HG03460 (cell line): Measurements from ENCODE around the gene SYAP1.
A peak's percentile ranks its signal among the peaks of the same experiment; 100 is the strongest.
"Not testable (repeated sequence)": the region's sequence is repeated elsewhere in the genome, so short reads cannot be mapped to it uniquely, and the experiment has no call there.

Experiments
- ATAC-seq: cut with Tn5 transposase; IDR thresholded peaks from one replicate; pipeline ENCODE4 v1.9.1; 2021; ENCODE audit not compliant: unreplicated experiment

SYAP1 gene

DNA sequence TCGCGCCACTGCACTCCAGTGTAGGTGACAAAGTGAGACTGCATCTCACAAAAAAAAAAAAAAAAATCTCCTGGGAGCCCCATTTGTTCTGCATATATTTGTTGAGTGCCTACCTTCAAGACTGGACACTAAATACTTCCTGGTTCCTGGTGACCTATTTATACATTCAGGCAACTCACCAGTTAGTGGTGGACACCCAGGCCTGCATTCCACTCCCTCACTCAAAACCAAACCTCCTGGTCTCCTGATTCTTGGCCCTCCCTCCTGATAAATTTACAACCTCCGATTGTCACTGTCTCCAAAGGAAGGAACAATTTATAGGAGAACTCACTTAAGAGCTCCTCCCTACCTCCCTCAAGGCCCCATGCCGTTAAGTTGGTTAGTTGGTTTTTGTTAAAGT, 3.1 kb downstream of the SYAP1 start:
- no peak for ATAC-seq

DNA sequence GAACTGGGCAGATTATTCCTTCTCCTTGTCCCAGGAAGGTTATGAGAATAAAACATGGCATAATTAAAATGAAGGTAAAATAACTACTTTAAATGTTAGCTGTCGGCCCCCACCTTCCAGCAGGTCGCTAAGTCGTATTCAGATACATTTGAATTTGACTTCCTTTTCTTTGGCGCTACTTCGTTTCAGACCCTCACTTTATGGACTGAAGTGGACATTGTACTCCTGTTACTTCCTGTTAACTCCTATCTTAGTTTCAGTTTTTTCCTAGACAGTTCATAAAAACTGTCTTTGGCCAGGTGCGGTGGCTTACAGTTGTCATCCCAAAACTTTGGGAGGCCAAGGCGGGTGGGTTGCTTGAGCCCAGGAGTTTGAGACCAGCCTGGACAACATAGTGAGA, 5.7 kb downstream of the SYAP1 start:
- no peak for ATAC-seq

DNA sequence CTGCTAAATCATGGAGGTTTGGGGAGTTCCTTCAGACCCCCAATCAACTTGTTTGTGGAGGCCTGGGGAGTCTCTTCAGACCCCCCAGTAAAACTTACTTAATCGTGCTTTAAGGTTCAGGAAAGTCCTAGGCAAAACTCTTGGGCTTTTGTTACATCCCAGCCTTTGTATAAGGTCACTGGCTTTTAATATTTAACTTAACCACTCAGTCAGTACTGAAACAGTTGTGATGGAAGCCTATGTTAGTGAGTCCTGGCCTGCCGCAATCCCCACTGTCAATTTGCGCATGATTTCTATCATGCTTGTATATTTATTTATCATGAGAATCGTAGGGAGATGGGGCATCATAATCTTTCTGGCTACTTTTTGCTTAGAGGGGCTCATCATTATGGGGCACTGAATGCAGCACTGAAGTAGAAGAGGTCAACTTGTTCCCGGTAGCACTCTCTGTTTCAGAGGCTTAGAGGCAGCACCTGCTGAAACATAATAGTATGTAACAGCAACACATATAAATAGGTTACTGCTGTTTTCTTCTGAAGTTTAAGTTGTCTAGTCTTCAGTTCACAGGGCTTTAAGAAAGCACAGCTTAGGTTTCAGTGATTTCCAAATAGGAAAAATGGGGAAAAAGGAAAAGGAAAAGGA, 7.1 kb downstream of the SYAP1 start:
- peak; percentile 77 for ATAC-seq

DNA sequence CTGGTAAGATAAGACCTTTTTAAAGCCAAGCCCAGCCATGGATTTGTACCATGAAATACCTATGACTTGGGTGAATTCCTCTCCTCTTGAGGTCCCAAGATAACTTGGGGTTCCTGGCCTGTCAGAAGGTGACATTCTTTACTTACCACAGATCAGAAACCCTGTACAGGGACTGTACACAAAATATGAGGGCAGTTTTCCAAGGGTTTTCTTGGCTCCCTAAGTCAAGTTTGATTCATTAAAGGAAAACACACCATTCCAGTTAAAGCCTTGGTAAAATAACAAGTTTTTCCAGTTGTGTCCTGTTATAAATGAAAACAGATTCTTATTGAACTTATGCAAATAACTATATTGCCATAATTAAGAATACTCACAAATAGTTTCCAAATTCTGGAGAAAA, 8.2 kb downstream of the SYAP1 start:
- no peak for ATAC-seq

DNA sequence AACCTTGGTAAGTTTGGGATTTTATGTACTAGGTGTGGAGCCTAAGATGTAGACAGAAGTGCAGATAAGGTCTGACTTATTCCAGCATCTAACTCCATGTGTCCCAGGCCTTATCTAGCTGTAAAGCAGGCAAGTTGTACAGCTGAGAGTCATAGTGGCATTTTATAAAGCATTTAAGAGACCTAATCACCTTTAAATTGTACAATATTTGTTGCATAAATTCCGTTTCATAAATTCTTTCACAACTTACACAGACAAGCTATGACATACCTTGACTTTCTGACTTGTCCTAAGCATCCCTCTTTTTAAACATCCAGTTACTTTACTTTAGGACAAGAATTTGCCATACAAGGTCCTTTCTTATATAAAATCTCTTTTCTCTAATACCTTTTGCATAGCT, 11.0 kb downstream of the SYAP1 start:
- ATAC-seq, result no peak

DNA sequence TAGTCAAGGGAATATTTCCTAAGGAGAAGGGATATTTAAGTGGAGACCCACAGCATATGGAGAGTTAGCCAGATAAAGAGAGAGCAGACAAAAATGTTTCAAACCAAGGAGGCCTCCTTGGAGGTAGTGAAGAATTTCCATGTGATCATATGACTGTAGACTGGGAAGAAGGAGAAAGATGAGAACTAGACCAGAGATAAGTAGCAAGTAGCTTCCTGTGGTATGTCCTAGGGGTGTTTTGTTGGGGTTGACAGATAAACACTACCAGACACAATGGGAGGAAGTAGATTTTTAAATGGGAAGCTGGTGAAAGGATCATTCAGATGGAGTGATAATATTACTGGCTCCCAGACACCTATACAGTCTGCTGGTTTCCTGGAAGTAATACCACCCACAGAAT, 13.6 kb downstream of the SYAP1 start:
- ATAC-seq, result no peak

DNA sequence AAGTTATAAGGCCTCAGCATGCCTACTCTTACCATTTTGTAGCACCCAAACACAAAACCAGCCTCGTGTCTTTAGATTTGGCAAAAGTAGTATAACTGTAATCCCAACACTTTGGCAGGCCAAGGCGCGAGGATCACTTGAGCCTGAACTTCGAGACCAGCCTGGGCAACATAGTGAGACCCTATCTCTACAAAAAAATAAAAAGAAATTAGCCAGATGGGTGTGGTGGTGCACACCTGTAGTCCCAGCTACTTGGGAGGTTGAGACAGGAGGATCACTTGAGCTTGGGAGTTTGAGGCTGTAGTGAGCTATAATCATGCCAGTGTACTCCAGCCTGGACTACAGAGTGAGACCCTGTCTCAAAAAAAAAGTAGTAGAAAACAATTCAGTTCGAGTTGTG, 17.6 kb downstream of the SYAP1 start:
- no peak for ATAC-seq

DNA sequence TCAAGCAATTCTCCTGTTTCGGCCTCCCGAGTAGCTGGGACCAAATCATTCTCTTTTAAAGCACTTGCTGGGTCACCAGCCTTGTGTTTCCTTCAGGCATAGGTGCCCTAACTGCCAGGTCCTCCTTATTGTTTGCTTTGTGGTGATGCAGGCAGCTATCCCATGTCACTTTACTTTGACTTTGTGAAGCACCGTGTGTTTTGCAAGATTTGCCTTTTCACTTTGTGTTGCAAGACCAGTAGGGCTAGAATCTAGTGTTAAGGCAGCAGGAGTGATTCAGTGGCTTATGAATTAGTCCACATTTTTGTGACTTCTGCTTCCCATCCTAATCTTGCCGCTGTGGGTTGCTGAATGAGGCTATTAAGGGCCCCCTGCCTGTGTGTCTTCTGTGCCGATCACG, 20.2 kb downstream of the SYAP1 start:
- no peak for ATAC-seq

DNA sequence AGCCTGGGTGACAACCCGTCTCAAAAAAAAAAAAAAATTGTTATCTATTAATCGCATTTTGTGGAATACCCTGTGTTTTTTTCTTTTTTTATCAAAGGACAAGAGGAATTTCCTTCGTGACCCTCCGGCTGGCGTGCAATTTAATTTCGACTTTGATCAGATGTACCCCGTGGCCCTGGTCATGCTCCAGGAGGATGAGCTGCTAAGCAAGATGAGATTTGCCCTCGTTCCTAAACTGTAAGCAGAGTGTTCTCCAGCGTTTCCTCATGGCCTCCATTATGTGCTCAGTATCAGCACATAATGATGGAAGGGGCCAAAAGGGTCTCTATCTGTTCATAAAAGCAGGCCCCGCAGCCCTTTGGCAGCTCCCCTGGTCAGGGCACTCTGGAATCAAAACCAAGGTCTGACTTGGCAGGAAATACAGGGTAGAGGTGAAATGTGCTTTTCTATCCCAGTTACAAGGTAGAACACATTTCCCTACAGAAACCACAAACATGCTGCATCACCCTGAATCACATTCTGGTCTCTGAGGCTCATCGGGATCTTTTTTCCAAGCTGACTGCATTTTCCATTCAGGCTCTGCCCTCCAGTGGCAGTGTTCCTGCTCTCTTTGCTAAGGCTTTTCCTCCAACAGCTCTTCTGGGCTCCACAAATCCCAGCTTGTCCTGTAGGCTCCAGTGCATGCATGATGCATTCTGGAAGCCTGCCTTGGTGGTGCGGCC, 24.4 kb downstream of the SYAP1 start:
- no peak for ATAC-seq

DNA sequence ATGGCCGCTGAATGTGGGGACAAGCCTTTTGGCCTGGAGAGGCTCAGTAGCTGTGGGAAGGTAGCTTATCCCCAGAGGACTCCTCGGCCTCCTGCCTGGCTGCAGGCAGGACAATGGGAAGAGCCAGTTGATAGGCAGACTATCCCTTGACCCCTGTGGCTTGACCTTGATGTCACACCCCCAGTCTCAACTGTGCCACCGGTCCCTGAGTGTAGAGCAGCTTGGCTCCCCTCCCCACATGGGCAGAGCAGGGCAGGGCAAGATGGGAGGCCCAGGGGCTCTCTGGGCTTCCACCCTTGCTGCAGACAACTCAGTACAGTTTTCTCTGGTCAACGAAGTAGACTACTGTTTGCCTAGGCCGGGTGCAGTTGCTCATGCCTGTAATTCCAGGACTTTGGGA, 25.7 kb downstream of the SYAP1 start:
- ATAC-seq, result no peak

DNA sequence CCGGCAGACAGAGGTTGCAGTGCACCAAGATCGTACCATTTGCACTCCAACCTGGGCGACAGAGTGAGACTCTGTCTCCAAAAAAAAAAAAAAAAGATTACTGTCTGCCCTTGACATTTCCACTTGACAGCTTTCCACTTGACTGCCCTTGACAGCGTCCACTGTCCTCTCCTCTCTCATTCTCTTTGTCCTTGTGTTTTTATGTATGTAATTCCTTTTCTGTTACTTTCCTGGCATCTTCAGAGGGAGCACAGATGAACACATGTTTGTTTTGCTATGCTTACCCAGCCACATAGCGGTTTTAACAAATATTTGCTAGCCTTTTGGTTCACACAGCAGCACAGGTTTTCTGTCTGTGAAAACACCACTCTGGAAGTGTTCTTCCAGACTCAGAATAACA, 26.2 kb downstream of the SYAP1 start:
- ATAC-seq, result no peak

DNA sequence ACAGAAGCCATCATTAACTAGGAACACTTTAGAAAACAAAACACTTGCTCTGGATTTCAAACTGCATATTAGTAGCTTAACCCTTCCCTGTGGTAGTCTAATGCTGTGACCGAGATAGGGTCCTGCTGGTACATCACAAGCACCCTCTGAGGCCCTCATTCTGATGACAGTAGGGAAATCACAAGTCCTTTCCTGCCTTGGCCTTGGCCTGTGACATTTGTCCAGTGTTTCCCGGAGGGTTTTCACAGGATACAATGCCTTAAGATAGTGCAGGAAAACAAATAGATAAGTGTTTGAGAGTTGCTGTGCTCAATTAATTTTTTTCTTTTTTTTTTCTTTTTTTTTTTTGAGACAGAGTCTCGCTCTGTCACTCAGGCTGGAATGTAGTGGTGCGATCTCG, 29.0 kb downstream of the SYAP1 start:
- no peak for ATAC-seq

DNA sequence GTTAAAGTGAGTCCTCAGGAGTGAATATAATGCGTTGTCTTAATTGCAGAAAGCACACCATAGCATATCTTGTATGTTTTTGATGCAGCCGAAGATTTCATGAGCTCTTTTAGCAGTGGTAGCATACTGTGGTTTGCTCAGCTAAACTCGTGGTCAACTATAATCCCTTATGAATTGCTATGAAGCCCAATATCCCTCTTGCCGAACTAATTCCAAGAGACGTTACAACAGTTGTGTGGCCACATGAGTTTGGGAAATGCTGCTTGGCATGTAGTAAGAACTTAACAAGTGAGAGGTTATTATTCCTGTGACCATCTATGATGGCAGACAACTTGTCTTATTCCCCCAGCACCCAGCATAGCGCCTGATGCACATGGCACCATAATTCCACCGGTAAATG, 30.7 kb downstream of the SYAP1 start:
- ATAC-seq, result no peak

DNA sequence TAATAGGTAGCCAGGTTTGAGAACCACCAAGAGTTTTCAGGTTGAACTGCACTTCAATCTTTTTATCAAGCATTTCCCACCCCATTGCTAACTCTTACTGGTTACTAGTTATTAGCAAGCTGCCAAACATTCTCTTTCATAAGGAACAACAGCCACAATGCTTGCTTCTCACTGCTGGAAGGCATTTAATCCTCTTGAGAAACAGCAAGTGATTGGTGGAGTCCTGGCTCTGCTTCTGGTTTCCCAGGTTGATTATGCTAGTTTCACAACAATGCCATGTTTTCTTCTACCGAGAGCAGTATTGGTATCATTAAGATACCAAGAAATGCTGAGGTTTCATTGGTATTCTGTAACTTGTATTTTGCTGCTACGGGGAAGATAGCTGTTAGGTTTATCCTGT, 34.6 kb downstream of the SYAP1 start:
- no peak for ATAC-seq

DNA sequence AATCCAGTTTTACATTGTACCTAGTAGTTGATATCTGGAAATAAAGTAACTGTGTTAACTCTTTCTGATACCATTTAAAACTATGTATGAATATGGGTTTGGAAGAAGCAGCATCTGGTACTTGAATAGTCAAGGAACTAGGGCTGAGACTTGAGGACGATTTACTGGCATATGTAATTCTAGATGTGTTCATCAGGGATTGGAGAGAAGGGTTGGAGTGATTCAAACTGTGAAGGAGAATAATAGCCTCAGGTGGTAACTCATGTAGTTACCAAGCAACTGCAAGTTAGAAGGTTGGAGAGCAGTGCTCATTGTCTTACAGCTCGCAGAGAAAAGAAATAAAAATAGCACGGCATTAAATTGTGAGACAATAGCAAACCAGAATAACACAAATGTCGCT, 37.3 kb downstream of the SYAP1 start:
- no peak for ATAC-seq

DNA sequence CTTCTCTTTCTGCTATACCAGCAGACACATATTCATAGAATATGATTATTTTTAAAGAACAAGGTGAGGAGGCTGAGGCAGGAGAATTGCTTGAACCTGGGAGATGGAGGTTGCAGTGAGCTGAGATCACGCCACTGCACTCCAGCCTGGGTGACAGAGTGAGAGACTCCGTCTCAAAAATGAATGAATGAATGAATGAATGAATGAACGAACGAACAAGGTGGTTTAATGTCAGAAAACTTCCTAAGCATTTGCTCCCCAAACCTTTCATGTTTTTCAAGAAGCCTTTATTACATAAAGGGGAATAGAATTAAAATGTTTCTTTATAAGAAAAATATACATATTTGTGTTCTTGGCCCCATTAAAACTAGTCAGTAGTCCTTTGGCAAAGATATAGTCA, 42.1 kb downstream of the SYAP1 start:
- ATAC-seq, result not testable (repeated sequence)

DNA sequence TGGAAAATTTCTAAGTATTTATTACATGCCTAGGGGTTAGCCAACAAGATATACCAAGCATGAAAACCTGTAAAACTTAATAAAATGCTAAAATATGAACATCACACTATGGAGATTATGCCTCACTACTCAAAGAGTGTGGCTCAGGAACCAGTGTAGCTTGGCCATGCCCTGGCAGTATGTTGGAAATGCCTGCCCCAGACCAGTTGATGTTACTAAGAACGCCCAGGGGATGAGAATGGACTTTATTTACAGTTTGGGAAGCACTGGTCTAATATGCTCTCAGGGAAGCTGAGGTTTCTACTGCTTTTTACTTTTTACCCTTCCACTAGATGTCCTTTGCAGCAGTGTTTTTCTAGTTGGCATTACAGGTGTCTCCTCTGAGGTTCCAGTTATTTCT, 43.2 kb downstream of the SYAP1 start:
- ATAC-seq, result no peak

DNA sequence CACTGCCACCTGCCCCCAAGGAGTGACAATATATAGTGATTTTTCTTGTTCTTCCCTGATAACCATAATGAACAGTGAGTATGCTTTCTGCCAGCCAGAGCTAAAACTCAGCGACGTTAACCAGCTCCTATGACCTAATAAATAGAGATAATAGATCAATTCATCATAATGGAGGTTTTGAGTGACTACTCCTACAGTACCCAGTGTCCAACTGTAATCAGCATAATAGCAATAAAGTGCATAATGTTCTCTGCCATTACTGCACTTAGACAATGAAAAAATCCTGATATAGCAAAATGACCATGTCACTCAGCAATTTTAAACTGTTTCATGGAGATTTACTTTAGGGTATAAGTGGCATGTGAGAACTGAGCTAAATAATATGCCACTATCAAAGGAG, 46.2 kb downstream of the SYAP1 start:
- no peak for ATAC-seq

DNA sequence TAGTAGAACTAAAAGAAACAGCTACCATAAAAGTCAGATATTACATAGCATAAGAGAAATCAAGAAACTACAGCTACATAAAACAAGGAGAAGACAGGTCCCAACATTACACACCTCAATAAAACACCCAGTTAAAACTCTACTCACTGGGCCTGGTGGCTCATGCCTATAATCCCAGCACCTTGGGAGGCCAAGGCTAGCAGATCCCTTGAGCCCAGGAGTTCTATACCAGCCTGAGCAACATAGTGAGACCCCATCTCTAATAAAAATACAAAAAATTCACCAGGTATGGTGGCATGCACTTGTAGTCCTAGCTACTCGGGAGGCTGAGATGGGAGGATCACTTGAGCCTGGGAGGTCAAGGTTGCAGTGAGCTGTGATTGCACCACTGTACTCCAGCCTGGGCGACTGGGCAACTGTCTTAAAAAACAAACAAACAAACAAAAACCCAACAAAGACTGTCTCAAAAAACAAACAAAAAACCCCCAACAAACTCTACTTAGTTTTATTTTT, 51.6 kb downstream of the SYAP1 start:
- no peak for ATAC-seq

DNA sequence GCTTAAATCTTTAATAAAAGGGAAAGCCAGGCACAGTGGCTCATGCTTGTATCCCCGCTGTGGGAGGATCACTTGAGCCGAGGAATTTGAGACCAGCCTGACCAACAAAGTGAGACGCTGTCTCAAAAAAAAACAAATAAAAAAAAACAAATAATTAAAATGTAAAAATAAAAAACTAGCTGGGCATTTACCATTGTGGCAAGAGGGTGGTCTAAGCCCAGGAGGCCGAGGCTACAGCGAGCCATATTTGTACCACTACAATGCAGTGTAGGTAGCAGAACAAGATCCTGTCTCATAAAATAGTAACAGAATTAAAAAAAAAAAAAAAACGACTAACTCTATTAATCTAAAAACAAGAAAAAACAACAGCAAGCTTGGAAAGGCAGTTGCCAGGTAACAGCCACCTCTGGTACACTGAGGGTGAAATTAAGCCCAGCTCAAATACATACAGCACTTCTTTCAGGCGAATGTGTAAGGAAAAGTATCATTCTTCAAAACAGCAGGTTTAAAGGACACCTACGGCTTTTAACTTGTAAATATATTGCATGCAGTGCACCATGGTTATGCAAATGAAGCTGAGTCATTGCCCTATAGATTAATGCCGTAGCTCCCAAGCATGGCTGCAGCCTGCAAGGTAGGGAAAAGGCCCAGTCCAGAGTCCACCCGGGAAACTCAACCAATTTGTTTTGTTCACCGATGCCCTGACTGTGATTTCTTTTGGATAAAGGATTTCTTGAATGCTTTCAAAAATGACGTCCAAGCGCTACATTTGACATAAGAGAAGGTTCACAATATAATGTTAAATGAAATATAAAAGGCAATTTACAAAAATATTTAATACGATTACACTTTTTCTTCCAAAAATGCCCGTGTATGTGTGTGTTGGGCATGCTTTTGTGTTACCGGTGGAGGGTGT, 52.3 kb downstream of the SYAP1 start:
- no peak for ATAC-seq

DNA sequence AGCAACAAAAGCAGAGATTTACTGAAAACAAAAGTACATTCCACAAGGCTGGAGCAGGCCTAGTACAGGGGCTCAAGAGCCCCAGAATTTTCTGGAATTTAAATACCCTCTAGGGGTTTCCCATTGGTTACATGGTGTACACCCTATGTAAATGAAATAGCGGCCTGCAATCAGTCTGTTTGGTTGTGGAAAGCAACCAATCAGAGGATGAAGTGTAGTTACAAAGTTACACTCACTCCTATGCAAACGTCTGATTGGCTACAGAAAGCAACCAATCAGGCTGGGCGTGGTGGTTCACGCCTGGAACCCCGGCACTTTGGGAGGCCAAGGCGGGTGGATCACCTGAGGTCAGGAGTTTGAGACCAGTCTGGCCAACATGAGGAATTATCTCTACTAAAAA, 53.0 kb downstream of the SYAP1 start:
- no peak for ATAC-seq

DNA sequence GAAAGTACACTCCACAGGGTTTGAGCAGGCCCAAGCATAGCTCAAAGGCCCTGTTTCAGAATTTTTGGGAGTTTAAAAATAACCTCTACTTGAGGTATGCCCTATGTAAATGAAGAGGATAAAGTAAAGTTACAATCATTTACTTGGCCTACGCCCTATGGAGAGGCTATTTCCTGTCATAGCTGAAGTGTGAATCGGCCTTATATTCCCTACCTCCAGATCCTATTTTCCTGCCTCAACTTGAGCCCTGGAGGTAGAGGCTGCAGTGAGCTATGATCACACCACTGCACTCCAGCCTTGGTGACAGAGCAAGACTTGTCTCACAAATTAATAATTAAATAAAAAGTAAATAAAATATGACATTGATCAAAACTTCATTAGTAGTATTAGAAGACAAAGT, 55.3 kb downstream of the SYAP1 start:
- no peak for ATAC-seq
